ENCODE data around the gene RPL27A. TPM values are rescaled to one million over a fixed set of nuclear protein-coding genes. Genes with fewer than 3 reads are reported as not detected.

Gene RPL27A
- total RNA-seq, 1 experiment from 2014 or later: 1,481 TPM

GRCh38 chr11:8693555-8693954 is 11.0 kb downstream of the RPL27A start:
- in situ Hi-C loops (cut with HindIII; ENCODE audit: low sequenced_read_pairs): no loop called here
- DNase-seq (ENCODE audit: low spot score): no peak

DNA sequence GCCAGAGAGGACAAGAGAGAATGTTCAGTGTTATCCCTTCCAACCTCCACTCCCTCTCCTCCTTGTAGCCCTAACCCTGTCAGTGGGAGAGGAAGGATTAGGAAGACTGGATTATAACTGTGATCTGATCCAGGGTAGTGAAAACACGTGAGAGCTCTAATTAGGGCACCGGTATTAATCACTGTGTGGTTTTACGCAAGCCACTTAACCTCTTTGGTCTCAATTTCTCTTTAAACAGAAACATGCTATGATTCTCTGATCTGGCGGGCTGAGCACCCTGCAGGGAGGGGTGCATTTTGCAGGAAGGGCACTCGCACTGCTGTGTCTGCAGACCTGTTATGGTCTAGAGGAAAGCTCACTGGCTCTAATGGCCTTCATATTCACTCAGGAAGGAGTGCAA is 11.5 kb downstream of the RPL27A start:
- in situ Hi-C loops (cut with HindIII; ENCODE audit: low sequenced_read_pairs): no loop called here
- DNase-seq (ENCODE audit: low spot score): no peak

DNA sequence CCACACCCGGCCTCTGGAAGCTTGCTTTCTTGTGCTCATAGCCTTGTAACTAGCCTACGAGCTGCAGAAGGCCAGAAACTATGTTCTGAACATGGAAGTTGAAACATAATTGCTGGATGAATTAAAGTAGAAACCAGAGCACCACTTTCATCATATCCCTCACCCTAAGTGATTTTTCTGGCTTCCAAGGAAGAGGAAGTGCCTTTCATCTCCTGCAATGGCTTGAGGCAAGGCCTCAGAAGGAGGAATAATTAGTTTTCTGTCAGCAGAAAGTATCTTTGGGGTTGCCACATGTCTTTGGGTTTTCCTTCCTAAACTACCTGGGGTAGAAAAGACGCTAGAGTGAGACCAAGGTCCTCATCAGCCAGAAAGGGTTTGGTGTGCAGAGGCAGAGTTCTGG is 14.5 kb downstream of the RPL27A start:
- DNase-seq (ENCODE audit: low spot score): no peak
- in situ Hi-C loops (cut with HindIII; ENCODE audit: low sequenced_read_pairs): no loop called here

- in situ Hi-C loops (cut with HindIII; ENCODE audit: low sequenced_read_pairs): no loop called here
- no peak for DNase-seq (ENCODE audit: low spot score)
Observed at GRCh38 chr11:8698379-8698851, 15.8 kb downstream of the RPL27A start.

DNA sequence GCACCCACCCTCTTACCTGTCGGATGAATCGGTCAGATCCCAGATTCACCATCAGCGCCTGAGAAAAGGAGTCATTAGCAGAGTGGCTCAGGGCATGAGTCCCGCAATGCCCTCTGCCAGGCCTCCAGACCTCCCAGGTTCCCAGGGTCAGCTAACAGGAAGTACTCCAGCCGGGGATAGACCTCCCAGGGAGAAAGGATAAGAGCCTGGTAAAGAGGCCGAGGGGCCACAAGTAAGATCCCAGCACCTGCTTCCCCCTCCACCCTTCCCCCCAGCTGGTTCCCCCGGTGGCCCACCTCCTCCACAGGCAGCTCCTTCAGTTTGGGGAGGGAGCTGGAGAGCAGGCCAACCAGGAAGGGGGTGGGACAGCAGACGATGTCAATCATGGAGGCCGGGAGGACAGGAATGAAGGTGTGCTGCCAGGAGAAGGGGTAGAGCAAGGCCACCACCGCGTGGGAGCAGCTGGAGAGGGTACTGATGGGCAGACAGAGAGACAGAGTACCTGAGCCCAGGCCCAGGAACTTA is 16.4 kb downstream of the RPL27A start:
- in situ Hi-C loops (cut with HindIII; ENCODE audit: low sequenced_read_pairs): no loop called here
- DNase-seq (ENCODE audit: low spot score): no peak

DNA sequence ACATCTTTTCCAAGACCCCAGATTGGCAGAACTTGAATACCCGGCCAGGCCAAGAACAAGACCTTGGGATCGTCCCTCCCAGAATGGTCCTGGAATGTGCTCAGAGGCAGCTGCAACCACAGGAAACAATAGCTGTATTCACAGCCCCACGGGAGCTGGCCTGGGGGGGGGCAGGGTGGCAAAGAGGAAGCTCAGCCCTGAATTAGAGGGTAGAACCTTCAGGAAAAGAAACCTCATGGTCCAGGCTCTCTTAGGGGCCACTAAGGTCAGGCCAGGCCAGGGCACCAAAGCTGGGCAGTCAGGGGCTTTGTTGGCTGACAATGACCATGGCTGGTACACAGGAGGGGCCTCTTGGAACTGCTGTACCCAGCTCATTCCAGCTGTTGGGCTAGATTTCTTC is 17.3 kb downstream of the RPL27A start:
- DNase-seq (ENCODE audit: low spot score): no peak
- in situ Hi-C loops (cut with HindIII; ENCODE audit: low sequenced_read_pairs): no loop called here

DNA sequence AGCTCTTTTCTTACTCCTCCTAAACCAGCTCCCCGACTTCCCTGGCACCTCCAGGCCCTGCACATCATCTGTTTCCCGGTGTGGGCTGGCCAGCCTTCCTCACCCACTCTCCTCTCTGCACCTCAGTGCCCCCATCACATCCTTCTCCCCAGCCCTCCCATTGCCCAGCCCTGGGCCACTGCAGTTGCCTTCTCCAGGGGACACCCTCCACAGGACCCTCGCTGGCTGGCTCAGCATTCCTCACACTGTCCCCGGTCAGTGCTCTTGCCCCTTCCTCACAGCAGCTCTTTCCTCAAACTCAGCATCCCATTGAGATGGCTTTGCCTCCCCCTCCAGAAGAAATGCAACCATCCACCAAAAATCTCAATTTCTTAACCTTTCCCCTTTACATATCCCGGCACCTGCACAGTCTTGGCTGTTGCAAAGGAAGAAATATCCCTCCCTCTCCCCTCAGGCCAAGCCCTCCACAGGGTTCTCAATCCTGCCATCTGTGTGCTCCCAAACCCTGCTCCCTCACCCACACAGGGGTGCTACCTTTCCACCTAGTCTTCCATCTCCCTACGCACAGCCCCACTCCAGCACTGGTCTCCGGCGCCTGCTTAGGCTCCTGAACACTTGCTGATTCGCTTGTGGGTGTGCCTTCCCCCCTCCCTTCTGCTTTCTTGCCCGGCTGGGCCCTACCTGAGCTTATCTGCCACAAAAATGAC is 19.5 kb downstream of the RPL27A start:
- no peak for DNase-seq (ENCODE audit: low spot score)
- in situ Hi-C loops (cut with HindIII; ENCODE audit: low sequenced_read_pairs): no loop called here

DNA sequence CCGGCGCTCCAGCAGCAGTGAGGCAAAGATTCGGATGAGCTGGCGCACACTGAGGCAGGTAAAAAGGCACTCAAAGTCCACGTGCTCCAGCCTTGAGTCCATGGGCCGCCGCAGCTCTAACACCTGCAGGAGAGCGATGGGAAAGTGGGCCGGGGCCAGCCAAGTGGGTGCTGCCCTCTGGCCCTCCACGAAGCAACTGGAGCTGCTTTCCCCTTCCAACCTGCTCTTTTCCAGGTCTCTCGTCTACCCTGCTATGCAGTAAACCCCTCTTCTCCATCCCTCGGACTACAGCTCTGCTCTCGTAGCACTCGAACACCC is 20.0 kb downstream of the RPL27A start:
- DNase-seq (ENCODE audit: low spot score): no peak
- in situ Hi-C loops (cut with HindIII; ENCODE audit: low sequenced_read_pairs): no loop called here

DNA sequence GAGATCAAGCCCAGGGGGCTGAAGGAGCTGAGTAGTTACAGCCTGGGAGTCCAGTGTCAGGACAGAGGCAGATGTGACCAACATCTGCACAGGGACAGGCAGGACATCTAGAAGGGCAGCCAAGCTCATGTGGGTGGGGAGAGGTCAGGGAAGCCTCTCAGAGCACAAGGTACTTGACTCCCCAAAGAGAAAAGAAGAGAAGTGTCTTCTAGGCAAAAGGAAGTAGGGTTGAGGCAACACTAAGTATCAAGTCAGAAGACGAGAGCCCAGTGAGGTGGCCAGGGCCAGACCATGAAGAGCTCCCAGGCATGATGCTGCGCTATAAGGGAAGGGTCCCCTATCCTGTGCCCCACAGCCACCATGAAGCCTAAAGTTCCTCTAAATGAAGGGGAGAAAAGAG is 21.5 kb downstream of the RPL27A start:
- in situ Hi-C loops (cut with HindIII; ENCODE audit: low sequenced_read_pairs): no loop called here
- DNase-seq (ENCODE audit: low spot score): no peak

DNA sequence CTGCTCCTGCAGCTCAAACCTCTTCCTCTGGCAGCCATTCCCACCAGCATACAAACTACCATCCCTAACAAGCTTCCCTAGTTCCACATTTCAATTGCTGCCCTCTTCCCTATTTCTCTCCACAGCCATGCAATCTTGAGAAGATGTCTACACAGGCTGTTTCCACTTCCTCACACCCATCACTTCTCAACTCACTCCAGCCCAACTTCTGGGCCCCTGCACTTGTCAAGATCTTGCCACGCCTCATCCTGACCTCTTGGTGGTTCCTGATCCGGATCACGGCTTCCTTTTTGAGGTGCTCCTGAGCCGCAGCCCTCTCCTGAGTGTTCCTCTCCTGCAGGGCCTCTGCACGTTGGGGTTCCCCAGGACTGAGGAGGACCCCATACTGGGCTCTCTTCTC is 22.6 kb downstream of the RPL27A start:
- in situ Hi-C loops (cut with HindIII; ENCODE audit: low sequenced_read_pairs): no loop called here
- DNase-seq (ENCODE audit: low spot score): no peak

DNA sequence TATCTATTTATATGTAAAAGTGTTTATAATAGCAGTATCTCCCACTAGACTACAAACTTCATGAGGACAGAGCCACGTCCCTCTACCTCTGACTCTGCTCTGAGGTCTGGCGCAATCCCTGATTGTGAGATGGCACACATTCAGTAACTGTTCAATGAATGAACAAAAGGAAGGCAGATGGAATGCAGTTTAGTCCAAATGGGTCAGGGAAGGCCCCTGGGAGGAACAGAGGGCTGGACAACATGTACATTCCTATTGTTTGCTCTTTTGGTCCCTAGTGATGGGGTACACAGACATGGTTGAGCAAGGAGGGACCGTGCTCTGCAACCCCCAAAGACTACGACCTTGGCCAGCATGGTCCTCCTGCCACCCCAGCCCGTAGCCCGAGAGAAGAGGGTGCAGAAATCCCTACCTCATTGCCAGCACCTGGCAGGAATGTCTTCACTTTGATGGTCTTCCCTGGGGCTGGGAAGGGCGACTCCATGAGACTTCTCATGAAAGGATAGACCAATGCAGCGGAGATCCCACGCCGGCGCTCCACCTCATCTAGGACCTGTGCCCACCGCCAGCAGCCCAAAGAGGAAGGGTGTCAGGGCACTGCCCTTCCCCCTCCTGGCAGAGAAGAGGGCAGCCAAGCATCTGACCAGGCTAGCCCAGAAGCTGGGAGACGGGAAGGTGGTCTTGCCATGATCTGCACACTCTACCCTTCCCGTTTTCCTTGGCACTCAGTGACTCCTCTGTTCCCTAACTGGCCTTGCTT is 24.3 kb downstream of the RPL27A start:
- peak; percentile 70 for DNase-seq (ENCODE audit: low spot score)
- in situ Hi-C loops (cut with HindIII; ENCODE audit: low sequenced_read_pairs): no loop called here

GRCh38 chr11:8707541-8708191 is 25.1 kb downstream of the RPL27A start:
- peak; percentile 43 for DNase-seq (ENCODE audit: low spot score)
- in situ Hi-C loops (cut with HindIII; ENCODE audit: low sequenced_read_pairs): no loop called here

DNA sequence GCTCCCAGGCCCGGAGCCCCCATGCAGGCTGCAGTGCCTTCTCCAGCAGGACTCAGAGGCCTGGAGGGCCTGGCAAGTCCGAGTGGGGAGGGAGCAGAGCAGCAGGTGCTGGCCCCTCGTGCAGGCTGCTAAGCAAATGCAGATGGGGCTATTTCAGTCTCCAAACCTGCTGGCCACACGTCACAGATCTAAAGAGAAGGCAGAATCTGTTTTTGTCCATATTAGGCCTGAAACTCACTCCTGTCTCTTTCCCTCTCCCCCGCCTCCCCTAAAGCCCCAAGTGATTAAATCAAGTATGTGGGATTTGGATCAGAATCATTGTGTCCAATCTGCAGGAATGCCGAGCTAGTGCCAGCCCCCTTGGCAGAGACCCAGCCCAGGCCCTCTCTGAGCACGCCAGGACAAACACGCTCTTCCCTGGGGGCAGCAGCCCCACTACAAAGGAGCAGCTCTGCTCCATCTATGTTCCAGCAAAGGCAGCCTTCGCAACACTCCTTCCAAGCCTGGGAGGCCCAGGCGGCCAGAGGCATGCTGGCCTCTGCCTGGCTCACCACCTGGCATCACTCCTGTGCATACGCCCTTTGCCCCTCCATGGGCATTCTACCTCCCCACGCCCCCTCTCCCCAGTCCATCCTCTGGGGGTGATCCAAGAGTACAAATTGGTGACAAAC is 26.5 kb downstream of the RPL27A start:
- DNase-seq (ENCODE audit: low spot score): peak; percentile 48
- in situ Hi-C loops (cut with HindIII; ENCODE audit: low sequenced_read_pairs): no loop called here

- DNase-seq (ENCODE audit: low spot score): no peak
- in situ Hi-C loops (cut with HindIII; ENCODE audit: low sequenced_read_pairs): no loop called here
Observed at GRCh38 chr11:8709777-8710176, 27.2 kb downstream of the RPL27A start.

GRCh38 chr11:8711895-8712442 is 29.4 kb downstream of the RPL27A start:
- in situ Hi-C loops (cut with HindIII; ENCODE audit: low sequenced_read_pairs): no loop called here
- DNase-seq (ENCODE audit: low spot score): no peak

DNA sequence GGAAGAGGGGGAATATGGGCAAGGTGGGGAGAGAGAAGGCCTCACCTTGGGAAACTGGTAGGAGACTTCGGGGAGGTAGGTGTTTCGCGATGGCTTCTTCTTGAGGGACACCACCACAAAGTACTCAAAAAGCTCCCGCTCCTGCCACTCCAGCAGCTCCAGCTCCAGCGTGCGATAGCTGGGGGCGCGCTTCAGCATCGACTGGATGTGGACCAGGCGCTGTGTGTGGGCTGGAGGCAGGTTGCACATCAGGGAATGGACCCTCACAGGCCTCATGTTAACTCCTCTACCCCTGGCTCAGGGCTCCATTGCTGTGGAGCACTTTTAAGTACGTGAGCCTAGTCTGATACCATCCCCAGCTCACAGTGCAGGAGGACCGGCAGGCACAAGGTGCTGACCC is 29.9 kb downstream of the RPL27A start:
- in situ Hi-C loops (cut with HindIII; ENCODE audit: low sequenced_read_pairs): no loop called here
- DNase-seq (ENCODE audit: low spot score): no peak

DNA sequence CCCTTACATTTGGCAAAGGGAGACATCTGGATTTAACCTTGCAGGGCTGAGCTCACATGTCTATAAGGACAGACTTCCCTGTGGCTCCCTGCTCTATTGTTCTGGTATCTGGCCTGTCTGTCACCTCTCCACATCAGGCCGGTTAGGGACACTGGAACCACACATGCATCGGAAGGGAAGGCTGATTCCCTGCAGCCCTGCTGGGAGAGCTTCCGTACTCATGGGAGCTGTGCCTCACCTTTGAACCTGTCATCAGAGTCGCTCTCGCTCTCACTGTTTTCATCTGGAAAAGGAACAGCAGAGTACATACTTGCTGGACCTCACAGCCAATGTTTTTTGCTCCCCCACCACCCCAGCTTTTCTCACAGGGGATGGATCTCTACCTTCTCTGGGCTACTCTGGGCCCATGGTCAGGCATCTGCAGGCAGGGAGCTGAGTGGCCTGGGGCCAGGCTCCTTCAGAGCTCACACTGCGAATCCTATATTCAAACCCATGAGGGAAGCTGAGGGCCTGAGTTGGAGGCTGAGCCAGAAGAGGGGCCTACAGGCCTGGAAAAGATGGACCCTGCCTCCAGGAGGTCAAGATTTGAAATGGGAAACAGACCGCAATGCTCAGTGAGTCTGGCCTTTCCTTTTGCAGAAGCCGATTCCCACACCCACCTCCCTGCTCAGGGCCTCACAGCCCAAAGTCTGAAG is 31.3 kb downstream of the RPL27A start:
- in situ Hi-C loops (cut with HindIII; ENCODE audit: low sequenced_read_pairs): no loop called here
- DNase-seq (ENCODE audit: low spot score): no peak

DNA sequence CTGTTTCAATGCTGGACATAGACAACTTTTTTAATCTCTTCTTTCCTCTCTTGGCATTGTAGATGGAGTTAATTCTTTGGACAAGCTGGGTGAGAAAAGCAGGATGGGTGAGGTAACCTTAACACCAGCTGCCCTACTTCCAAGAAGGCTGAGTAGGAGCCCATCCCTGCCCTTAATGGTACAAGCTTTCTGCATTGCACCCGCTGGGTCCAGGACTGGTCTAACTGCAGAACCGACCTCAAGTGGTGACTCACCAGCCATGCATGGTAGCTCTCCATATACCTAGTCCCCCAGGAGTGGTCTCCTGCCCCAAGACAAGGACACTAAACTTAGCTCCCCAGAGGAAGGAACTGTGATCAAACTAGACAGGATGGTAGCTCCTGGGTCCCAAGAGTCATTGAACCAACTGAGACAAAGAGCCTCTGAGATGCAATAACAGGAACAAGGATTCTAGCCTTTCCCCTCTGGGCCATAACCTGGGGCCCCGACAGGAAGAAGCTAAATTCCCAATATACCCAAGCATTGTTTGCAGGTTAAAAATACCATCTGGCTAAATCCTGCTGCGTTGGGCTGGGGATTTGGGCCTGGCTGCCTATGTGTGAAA is 32.1 kb downstream of the RPL27A start:
- in situ Hi-C loops (cut with HindIII; ENCODE audit: low sequenced_read_pairs): no loop called here
- peak; percentile 25 for DNase-seq (ENCODE audit: low spot score)

Measured in G401 (cell line).